ENCODE data around the gene QSOX2. TPM values are rescaled to one million over a fixed set of nuclear protein-coding genes. Genes with fewer than 3 reads are reported as not detected.

QSOX2 gene
- total and polyA plus RNA-seq, 4 donors = 0.79 to 12.7 (median 4.3) TPM

DNA sequence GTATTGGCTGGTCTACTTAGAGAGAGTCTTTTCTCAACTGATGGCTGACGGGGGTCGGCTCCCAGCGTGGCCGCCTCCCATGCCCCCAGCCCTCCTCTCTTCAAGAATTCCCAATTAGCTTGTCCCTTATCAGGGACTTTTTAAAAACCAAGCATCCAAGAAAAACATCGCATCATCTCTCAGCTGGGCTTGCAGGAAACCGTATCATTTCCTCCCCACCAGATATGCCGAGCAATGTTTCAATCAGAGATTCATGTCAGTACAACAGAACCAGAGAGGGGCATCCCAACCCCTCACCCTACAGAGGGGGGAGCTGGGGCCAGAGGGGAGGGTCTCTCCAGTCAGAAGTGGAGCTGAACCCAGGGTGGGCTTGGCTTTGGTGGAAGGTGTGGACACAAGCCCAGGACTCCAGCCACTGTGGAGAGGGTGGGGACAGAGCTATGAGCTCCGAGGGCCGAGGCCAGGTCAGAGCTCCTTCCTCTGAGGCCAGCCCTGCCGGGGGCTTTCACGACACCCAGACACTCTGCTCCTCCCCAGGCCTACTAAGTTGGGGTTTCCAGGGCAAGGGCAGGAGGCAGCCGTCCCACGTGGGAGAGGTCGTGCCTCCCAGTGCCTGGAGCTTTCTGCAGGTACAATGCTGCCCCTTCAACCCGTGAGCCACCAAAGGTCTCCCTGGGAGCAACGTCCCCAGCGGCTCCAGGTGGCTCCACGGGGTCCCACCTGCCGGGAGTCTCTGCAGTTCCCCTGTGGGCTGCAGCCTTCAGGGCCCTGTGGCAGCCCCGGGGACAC lies 87.9 kb downstream of the QSOX2 start:
- H3K27me3 ChIP-seq (ENCODE audit: control insufficient read depth in 4 of 4, insufficient read depth in 4 of 4, low read length in 3 of 4) = no peaks in the 10 kb centered on the region
- TF ChIP-seq EGR1 (IDR thresholded peaks at IDR 0.05; ENCODE audit: low read depth in 2 of 2) (no peak), FOXA1 (IDR thresholded peaks at IDR 0.05) (no peak), SP1 (IDR thresholded peaks at IDR 0.05) (no peak), GABPA (IDR thresholded peaks at IDR 0.05 in 1 of 2, conservative IDR thresholded peaks at IDR 0.05 in 1 of 2) (no peak), FOXA2 (IDR thresholded peaks at IDR 0.05) (no peak), TAF1 (conservative IDR thresholded peaks at IDR 0.05) (no peak), NR2F2 (IDR thresholded peaks at IDR 0.05) (no peak), RXRA (IDR thresholded peaks at IDR 0.05) (no peak), HNF4G (IDR thresholded peaks at IDR 0.05) (no peak), RAD21 (IDR thresholded peaks at IDR 0.05) (no peak), YY1 (IDR thresholded peaks at IDR 0.05) (no peak), HNF4A (conservative IDR thresholded peaks at IDR 0.05) (no peak), JUND (IDR thresholded peaks at IDR 0.05) (no peak)
- TF ChIP-seq, protein P1, sequence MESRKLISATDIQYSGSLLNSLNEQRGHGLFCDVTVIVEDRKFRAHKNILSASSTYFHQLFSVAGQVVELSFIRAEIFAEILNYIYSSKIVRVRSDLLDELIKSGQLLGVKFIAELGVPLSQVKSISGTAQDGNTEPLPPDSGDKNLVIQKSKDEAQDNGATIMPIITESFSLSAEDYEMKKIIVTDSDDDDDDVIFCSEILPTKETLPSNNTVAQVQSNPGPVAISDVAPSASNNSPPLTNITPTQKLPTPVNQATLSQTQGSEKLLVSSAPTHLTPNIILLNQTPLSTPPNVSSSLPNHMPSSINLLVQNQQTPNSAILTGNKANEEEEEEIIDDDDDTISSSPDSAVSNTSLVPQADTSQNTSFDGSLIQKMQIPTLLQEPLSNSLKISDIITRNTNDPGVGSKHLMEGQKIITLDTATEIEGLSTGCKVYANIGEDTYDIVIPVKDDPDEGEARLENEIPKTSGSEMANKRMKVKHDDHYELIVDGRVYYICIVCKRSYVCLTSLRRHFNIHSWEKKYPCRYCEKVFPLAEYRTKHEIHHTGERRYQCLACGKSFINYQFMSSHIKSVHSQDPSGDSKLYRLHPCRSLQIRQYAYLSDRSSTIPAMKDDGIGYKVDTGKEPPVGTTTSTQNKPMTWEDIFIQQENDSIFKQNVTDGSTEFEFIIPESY (IDR thresholded peaks at IDR 0.05) = no peak
- TF ChIP-seq, protein P2, sequence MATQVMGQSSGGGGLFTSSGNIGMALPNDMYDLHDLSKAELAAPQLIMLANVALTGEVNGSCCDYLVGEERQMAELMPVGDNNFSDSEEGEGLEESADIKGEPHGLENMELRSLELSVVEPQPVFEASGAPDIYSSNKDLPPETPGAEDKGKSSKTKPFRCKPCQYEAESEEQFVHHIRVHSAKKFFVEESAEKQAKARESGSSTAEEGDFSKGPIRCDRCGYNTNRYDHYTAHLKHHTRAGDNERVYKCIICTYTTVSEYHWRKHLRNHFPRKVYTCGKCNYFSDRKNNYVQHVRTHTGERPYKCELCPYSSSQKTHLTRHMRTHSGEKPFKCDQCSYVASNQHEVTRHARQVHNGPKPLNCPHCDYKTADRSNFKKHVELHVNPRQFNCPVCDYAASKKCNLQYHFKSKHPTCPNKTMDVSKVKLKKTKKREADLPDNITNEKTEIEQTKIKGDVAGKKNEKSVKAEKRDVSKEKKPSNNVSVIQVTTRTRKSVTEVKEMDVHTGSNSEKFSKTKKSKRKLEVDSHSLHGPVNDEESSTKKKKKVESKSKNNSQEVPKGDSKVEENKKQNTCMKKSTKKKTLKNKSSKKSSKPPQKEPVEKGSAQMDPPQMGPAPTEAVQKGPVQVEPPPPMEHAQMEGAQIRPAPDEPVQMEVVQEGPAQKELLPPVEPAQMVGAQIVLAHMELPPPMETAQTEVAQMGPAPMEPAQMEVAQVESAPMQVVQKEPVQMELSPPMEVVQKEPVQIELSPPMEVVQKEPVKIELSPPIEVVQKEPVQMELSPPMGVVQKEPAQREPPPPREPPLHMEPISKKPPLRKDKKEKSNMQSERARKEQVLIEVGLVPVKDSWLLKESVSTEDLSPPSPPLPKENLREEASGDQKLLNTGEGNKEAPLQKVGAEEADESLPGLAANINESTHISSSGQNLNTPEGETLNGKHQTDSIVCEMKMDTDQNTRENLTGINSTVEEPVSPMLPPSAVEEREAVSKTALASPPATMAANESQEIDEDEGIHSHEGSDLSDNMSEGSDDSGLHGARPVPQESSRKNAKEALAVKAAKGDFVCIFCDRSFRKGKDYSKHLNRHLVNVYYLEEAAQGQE (IDR thresholded peaks at IDR 0.05) = no peak
- TF ChIP-seq, protein P3, sequence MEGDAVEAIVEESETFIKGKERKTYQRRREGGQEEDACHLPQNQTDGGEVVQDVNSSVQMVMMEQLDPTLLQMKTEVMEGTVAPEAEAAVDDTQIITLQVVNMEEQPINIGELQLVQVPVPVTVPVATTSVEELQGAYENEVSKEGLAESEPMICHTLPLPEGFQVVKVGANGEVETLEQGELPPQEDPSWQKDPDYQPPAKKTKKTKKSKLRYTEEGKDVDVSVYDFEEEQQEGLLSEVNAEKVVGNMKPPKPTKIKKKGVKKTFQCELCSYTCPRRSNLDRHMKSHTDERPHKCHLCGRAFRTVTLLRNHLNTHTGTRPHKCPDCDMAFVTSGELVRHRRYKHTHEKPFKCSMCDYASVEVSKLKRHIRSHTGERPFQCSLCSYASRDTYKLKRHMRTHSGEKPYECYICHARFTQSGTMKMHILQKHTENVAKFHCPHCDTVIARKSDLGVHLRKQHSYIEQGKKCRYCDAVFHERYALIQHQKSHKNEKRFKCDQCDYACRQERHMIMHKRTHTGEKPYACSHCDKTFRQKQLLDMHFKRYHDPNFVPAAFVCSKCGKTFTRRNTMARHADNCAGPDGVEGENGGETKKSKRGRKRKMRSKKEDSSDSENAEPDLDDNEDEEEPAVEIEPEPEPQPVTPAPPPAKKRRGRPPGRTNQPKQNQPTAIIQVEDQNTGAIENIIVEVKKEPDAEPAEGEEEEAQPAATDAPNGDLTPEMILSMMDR (IDR thresholded peaks at IDR 0.05; ENCODE audit: low read depth, low read length, missing input control) = no peak
- TF ChIP-seq, protein P4, sequence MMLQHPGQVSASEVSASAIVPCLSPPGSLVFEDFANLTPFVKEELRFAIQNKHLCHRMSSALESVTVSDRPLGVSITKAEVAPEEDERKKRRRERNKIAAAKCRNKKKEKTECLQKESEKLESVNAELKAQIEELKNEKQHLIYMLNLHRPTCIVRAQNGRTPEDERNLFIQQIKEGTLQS (IDR thresholded peaks at IDR 0.05) = no peak
- TF ChIP-seq, protein P5, sequence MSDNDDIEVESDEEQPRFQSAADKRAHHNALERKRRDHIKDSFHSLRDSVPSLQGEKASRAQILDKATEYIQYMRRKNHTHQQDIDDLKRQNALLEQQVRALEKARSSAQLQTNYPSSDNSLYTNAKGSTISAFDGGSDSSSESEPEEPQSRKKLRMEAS (IDR thresholded peaks at IDR 0.05) = no peak
- H3K9me3 ChIP-seq (ENCODE audit: control insufficient read depth in 4 of 4, low read length in 3 of 4) = no peaks in the 10 kb centered on the region
- H3K36me3 ChIP-seq (ENCODE audit: control insufficient read depth in 4 of 4, insufficient read depth in 3 of 4, low read depth in 1 of 4, low read length in 3 of 4) = no peaks in the 10 kb centered on the region
- H3K4me1 ChIP-seq (ENCODE audit: control insufficient read depth in 4 of 4, insufficient read depth in 4 of 4, low read length in 3 of 4) = no peaks in the 10 kb centered on the region
- WGBS = 67% methylated on average over 20 of the region's 20 CpGs
- no peak overlapping the region for H3K27ac ChIP-seq (ENCODE audit: low read depth in 1 of 2, low read length in 2 of 2)
- no peak overlapping the region for H3K9ac ChIP-seq (ENCODE audit: low read depth in 1 of 2, low read length in 2 of 2)
- DNase-seq (ENCODE audit: low spot score) = no peak
- H3K4me3 ChIP-seq (ENCODE audit: low read depth in 1 of 3, low read length in 3 of 3) = no peak overlapping the region

Other genes starting within 250 kb of the QSOX2 start
- gene NACC2, start 150.5 kb downstream of the QSOX2 start, total RNA-seq = 10 to 100 TPM in 1 of 2 donors, 1 to 10 TPM in 1; 6.7 to 17.8 TPM
- 10 to 100 TPM in 1 of 2 donors, 1 to 10 TPM in 1; 4.8 to 10.8 TPM for gene NACC2, start 150.5 kb downstream of the QSOX2 start, polyA plus RNA-seq
- 10 to 100 TPM; 16.1 to 18.2 TPM for gene TMEM250, start 126.9 kb downstream of the QSOX2 start, total RNA-seq
- 10 to 100 TPM in 1 of 2 donors, 1 to 10 TPM in 1; 6.7 to 19.5 TPM for gene TMEM250, start 126.9 kb downstream of the QSOX2 start, polyA plus RNA-seq
- not detected for gene LHX3, start 40.7 kb downstream of the QSOX2 start, total RNA-seq
- gene LHX3, start 40.7 kb downstream of the QSOX2 start, polyA plus RNA-seq = not detected
- under 1 TPM in 1 of 2 donors, not detected in 1; 0.05 TPM for gene CCDC187, start 58.3 kb upstream of the QSOX2 start, total RNA-seq
- gene CCDC187, start 58.3 kb upstream of the QSOX2 start, polyA plus RNA-seq = not detected
- gene GPSM1, start 81.7 kb upstream of the QSOX2 start, total RNA-seq = 1 to 10 TPM; 2.1 to 2.9 TPM
- 1 to 10 TPM in 1 of 2 donors, under 1 TPM in 1; 0.11 to 1.1 TPM for gene GPSM1, start 81.7 kb upstream of the QSOX2 start, polyA plus RNA-seq
- gene DNLZ, start 117.9 kb upstream of the QSOX2 start, total RNA-seq = 1 to 10 TPM; 2.0 to 2.9 TPM
- 1 to 10 TPM; 6.2 to 7.1 TPM for gene DNLZ, start 117.9 kb upstream of the QSOX2 start, polyA plus RNA-seq
- 1 to 10 TPM; 3.1 to 5.3 TPM for gene CARD9, start 127.9 kb upstream of the QSOX2 start, total RNA-seq
- gene CARD9, start 127.9 kb upstream of the QSOX2 start, polyA plus RNA-seq = 1 to 10 TPM in 1 of 2 donors, under 1 TPM in 1; 0.25 to 1.3 TPM
- gene SNAPC4, start 154.4 kb upstream of the QSOX2 start, total RNA-seq = 1 to 10 TPM; 2.3 to 4.2 TPM
- 1 to 10 TPM in 1 of 2 donors, under 1 TPM in 1; 0.75 to 3.9 TPM for gene SNAPC4, start 154.4 kb upstream of the QSOX2 start, polyA plus RNA-seq
- gene ENTR1, start 164.8 kb upstream of the QSOX2 start, total RNA-seq = 10 to 100 TPM; 11.0 to 25.6 TPM
- gene ENTR1, start 164.8 kb upstream of the QSOX2 start, polyA plus RNA-seq = 10 to 100 TPM; 12.7 to 28.1 TPM
- gene PMPCA, start 164.8 kb upstream of the QSOX2 start, total RNA-seq = 10 to 100 TPM; 27.0 to 39.5 TPM
- gene PMPCA, start 164.8 kb upstream of the QSOX2 start, polyA plus RNA-seq = 10 to 100 TPM; 43.7 to 75.6 TPM
- gene INPP5E, start 194.0 kb upstream of the QSOX2 start, total RNA-seq = 1 to 10 TPM; 3.1 to 3.3 TPM
- 1 to 10 TPM; 1.0 to 2.7 TPM for gene INPP5E, start 194.0 kb upstream of the QSOX2 start, polyA plus RNA-seq
- gene SEC16A, start 237.2 kb upstream of the QSOX2 start, total RNA-seq = 10 to 100 TPM; 21.7 to 96.1 TPM
- 10 to 100 TPM; 43.3 to 88.7 TPM for gene SEC16A, start 237.2 kb upstream of the QSOX2 start, polyA plus RNA-seq

Data from liver (tissue), 9 donors.